Activated CD4-positive, alpha-beta T cell treated with anti-CD3 and anti-CD28 coated beads for 48 hours (primary cell): ENCODE data around the gene VPS26B.
"Not testable (repeated sequence)": the region's sequence is repeated elsewhere in the genome, so short reads cannot be mapped to it uniquely, and the experiment has no call there.

ENCODE experiments used
- DNase-seq: peaks from one replicate; pipeline ENCODE4 v3.0.0-alpha.2; 2020

Gene VPS26B

GRCh38 chr11:134223836-134224709, at the start of gene VPS26B, which contains the start of gene NCAPD3:
VPS26B (plus strand) TSS chr11:134224671; CDS start chr11:134225123, 452 bp downstream.
NCAPD3 (minus strand) TSS chr11:134223967; CDS start chr11:134223926, 41 bp downstream.
- DNase-seq, result peak; percentile 98

- DNase-seq, result no peak
Measured at GRCh38 chr11:134176284-134176683, 48.2 kb upstream of the VPS26B start.

GRCh38 chr11:134178032-134178674, 46.3 kb upstream of the VPS26B start:
- no peak for DNase-seq

GRCh38 chr11:134181707-134182106, 42.8 kb upstream of the VPS26B start:
- DNase-seq, result no peak

- DNase-seq, result not testable (repeated sequence)
Measured at GRCh38 chr11:134188092-134188491, 36.4 kb upstream of the VPS26B start.

- no peak for DNase-seq
Measured at GRCh38 chr11:134196756-134197155, 27.7 kb upstream of the VPS26B start.

GRCh38 chr11:134199531-134199930, 24.9 kb upstream of the VPS26B start:
- DNase-seq, result no peak

- no peak for DNase-seq
Measured at GRCh38 chr11:134200688-134201087, 23.8 kb upstream of the VPS26B start.

- DNase-seq, result no peak
Measured at GRCh38 chr11:134202661-134203060, 21.8 kb upstream of the VPS26B start.

GRCh38 chr11:134205729-134206128, 18.7 kb upstream of the VPS26B start:
- DNase-seq, result no peak

- DNase-seq, result no peak
Measured at GRCh38 chr11:134206185-134206584, 18.3 kb upstream of the VPS26B start.

- peak; percentile 76 for DNase-seq
Measured at GRCh38 chr11:134207538-134208239, 16.8 kb upstream of the VPS26B start.

GRCh38 chr11:134215836-134216235, 8.6 kb upstream of the VPS26B start:
- no peak for DNase-seq

GRCh38 chr11:134216816-134217215, 7.7 kb upstream of the VPS26B start:
- DNase-seq, result no peak

- peak; percentile 33 for DNase-seq
Measured at GRCh38 chr11:134223121-134223520, 1.4 kb upstream of the VPS26B start.

- DNase-seq, result peak; percentile 82
Measured at GRCh38 chr11:134224710-134225664, 516 bp downstream of the VPS26B start.

GRCh38 chr11:134226806-134227325, 2.4 kb downstream of the VPS26B start:
- DNase-seq, result no peak

- peak; percentile 39 for DNase-seq
Measured at GRCh38 chr11:134228625-134229024, 4.2 kb downstream of the VPS26B start.

GRCh38 chr11:134229126-134229790, 4.8 kb downstream of the VPS26B start:
- no peak for DNase-seq

- DNase-seq, result no peak
Measured at GRCh38 chr11:134230339-134230738, 5.9 kb downstream of the VPS26B start.

GRCh38 chr11:134231958-134232659, 7.6 kb downstream of the VPS26B start:
- DNase-seq, result no peak
